NK-92 (cell line): ENCODE measurements around the gene EMP3.
"Not testable (repeated sequence)": the region's sequence is repeated elsewhere in the genome, so short reads cannot be mapped to it uniquely, and the experiment has no call there.

Source experiments
- DNase-seq: peaks from one replicate; lab custom pipeline; 2025; ENCODE audit not compliant: unreplicated experiment; lab: John Stamatoyannopoulos, UW

Gene EMP3, protein sequence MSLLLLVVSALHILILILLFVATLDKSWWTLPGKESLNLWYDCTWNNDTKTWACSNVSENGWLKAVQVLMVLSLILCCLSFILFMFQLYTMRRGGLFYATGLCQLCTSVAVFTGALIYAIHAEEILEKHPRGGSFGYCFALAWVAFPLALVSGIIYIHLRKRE

DNA sequence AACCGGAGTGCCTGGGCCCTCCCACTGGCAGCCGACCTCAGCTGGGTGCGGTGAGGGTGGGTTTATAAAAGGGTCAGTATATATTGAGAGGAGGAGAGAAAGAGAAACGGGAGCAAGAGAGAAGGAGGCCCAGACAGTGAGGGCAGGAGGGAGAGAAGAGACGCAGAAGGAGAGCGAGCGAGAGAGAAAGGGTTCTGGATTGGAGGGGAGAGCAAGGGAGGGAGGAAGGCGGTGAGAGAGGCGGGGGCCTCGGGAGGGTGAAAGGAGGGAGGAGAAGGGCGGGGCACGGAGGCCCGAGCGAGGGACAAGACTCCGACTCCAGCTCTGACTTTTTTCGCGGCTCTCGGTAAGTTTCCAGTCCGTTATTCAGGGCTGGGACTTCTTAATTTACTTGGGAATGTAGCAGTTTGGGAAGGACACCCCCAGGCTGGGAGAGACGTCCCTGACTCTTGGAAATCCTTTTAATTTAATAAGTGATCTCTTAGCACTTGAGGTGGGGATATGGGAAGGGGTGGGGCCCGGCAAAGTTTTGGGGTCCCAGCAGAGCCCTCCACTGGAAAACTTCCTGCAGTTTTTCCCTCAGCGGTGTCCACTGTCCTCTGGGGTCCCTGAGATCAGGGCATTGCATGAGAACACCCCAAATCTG is at the start of gene EMP3:
Gene EMP3, plus strand, starts transcription at position 288 of the 646 bp plus-strand sequence. CDS start 1,293 bp downstream, outside the sequence.
- DNase-seq = no peak

DNA sequence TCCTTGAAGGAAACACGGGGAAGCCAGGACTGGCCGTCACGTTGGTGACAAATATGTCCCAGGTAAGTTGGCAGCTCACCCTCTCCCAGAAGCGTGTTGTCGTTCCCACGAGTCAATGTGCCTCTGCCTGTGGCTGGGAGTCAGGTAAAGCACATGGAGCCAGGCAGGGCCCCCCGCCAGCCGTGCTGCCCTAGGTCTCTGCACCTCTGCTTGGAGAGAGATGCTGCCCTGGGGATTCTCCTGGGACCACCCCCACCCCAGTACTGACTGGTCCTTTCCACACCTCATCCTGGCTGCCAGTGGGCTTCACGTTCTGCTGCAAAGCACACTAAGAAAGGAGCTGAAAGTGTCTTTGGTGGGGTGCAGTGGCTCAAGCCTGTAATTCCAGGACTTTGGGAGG is 45.6 kb upstream of the EMP3 start:
- DNase-seq = no peak

DNA sequence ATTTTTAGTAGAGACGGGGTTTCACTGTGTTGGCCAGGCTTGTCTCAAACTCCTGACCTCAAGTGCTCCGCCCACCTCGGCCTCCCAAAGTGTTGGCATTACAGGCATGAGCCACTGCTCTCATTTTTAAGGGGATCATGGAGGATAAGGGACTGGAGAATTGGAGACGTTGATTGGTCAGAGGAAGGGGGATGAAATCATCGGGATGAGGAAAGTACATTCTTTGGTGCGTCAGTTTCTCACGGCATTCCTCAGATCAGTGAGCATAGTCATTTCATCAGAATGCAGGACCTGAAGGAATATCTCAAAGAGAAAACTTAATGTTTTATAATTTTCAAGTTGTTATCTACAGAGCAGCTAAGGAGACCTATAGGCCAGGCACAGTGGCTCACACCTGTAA is 41.4 kb upstream of the EMP3 start:
- DNase-seq = no peak

DNA sequence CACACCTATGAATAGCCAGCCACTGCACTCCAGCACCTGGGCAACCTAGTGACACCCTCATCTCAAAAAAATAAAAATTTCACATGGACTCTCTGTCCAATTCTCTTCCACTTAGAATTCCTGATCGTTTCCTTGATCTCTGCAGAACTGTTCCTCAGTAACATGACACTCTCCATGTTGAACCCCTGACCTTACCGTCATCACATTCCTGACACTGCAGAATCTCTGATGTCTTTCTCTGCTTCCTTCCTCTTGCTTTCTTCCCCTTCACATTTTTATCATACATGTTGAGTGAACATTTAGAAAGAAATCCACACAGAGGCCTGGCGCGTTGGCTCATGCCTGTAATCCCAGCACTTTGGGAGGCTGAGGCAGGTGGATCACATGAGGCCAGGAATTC is 40.5 kb upstream of the EMP3 start:
- DNase-seq = no peak

DNA sequence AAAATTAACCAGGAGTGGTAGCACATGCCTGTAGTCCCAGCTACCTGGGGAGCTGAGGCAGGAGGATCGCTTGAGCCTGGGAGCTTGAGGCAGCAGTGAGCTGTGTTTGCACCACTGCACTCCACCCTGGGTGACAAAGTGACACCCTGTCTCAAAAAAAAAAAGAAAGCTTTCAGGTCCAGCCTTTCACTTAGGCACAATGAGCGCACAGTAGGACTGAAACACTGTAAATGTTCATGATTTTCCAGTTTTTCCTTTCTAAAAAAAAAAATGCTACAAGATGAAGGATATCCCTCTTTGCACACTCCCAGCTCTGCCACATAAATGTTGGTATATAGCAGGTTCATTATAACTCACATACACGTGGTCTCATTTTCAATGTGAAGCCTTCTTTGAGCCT is 37.6 kb upstream of the EMP3 start:
- no peak for DNase-seq

DNA sequence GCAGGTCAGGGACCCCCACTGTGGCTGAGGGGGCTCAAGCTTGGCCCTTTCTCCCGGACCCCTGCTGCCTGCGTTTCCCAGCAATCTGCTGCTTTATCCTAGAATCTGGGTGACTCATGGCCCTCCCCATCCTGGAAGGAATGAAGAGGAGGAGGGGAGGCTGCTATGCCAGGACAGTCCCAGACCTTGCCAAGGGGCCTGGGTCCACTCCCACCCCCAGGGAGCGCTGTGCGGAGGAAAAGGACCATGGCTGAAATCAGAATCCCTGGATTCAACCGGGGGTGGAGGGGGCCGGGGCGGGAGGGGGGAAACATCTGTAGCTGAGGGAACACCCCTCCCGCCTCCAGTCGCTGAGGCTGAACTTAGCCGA is 35.0 kb upstream of the EMP3 start:
- no peak for DNase-seq

DNA sequence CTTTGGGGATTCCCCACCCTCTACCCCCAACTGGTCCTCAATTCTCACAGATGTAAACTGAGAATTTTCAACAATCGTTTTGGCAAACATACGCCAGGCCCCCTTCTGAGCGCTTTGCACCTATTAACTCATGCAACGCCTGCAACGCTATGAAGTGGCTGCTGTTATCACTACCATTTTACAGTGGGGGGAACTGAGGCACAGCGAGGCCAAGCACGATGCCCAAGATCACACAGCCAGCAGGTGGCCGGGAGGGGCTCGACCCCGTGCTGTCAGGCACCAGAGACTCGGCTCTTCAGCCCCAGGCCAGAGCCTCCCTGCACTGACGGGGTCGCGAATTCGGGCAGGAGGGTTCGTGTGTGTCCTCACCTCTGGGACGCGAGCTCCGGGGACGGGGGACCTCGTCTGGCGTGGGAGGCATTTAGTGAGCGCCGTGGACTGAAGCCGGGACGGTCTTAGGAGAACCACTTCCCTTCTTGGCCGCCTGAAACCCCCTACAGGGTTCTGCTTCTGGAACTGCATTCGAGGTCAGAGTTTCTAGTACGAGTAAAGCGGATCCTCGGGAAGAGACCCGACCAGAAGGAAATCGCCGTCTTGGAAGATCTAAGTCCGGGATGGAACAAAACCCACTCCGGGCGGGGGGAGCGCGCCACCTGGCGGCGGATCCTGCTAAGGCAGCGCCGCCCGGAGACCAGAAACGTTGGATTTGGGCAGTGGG is 34.4 kb upstream of the EMP3 start:
- no peak for DNase-seq

DNA sequence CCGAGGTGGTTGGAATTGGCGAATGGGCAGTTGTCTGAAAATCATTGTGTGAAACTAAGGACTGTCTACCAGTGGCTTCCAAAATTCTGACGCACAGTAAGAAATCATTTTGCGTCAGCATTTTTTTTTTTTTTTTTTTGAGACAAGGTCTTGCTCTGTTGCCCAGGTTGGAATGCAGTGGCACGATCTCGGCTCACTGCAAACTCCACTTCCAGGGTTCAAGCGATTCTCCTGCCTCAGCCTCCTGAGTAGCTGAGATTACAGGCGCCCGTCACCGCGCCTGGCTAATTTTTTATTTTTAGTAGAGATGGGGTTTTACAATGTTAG is 33.9 kb upstream of the EMP3 start:
- DNase-seq = not testable (repeated sequence)

DNA sequence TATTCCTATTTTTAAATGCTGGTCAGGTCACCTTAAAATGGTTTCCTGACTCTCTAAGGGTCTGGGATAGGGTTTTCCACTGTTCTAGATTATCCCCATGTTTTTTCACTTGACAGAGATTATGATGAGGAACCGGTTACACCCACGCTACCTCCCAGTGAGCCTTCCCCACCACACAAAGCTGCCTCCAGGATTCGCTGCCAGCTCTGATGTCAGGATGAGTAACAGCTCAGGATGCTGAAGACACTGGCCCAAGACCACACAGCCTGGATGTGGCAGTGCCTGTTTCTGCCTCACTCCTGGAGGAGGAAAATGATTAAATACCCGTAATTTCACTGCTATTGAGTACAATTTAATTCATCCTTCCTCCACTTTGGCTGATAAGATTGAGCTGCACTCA is 32.6 kb upstream of the EMP3 start:
- DNase-seq = no peak

DNA sequence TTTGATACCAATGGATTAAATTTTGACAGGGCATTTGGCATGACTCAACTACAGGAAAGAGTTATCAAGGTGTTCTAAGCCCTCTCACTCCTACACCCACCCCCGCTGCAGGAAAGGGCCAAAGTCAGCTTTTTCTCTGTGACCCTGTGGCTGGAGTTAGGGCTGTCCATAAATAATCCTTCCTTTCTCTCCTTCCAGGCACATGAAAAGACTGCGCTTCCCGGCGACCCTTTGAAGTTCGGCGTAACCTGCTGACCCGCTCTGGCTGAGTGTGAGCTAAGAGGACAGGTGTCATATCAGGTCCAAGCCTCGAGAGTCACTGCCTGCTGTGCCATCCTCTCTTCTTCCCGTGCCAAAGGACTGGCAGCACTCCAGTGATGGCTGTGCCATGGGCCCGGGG is 29.9 kb upstream of the EMP3 start:
- no peak for DNase-seq

DNA sequence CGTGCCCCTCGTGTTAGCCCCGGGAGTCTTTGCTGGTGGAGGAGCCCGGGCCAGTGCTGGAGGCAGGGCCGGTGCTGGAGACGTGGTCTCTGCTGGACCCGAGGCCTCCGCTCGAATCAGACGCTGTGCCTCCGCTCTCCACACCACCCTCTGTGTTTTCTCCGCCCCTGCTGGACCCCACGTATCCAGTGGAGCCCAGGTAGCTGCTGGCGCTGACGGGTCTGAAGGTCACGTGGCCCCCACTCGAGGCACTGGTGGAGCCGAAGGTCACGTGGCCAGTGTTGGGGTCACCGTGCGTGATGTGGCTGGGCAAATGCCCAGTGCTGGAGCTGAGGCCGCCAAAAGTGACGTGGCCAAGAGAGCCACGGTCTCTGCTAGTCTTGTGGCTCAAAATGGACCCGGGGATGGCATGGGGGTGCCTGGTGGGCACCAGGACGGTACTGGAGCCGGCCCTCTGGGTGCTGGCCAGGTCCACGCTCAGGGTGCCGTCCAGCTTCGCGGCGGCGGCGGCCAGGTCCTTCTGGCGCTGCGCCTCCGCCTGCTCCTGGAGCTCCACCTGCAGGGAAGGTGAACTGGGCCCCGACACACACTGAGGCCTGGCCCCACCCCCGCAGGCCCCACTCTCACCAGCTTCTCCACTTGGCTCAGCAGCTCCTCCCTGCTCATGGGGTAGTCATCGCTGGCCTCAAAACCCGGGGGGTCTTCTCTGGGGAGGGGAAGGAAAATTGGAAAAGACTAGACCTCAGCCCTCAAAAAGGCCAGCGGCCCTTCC is 28.2 kb upstream of the EMP3 start:
- no peak for DNase-seq

DNA sequence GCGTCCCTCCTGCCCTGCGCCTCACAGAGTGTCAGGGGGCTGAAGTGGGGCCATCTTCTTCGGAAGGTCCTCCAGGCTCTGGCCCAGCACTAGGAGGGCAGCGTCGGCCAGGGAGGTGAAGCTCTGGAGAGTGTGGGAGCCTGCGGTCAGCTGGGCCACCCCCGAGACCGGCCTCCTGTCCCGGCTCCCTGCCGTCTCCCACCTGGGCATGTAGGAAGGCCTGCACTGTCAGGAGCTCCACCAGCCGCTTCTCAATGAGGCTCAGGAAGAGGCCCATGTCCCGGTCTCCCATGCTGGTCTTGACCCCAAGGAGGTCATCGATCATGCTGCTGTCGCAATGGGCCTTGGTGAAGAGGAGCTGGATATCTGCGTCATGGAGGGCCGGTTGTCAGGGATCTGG is 27.4 kb upstream of the EMP3 start:
- no peak for DNase-seq

DNA sequence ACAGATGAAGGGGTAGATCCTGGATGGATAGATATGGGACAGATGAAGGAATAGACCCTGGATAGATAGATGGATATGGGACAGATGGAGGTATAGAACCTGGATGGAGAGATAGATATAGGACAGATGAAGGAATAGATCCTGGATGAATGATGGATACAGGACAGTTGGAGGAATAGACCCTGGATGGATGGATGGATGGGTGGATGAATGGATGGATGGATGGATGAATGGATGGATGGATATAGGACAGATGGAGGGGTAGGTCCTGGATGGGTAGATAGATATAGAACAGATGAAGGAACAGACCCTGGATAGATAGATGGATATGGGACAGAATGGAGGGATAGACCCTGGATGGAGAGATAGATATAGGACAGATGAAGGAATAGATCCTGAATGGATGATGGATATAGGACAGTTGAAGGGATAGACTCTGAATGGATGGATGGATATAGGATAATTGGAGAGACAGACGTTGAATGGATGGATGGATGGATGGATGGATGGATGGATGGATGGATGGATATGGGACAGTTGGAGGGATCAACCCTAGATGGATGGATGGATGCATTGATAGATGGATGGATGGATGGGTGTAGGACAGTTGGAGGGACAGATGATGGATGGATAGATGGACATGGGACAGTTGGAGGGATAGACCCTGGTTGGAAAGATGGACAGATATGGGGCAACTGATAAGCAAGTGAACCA is 23.3 kb upstream of the EMP3 start:
- DNase-seq = no peak

DNA sequence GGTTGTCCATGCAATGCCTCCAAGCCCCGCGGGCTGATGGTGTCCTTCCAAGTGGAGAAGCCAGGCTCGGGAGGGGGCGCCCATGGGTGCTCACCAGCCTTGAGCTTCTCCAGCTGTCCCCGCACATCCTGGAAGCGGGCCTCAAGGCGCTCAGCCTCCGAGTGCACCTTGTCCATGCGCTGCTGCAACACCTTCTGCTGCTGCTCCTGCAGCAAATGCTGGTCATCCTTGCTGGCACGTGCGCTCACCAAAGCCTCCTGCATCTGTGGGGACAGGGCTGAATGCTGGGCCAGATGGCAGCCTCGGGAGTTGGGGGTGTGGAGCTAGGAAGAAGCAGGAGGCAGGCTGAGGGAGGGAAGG is 22.8 kb upstream of the EMP3 start:
- DNase-seq = no peak

DNA sequence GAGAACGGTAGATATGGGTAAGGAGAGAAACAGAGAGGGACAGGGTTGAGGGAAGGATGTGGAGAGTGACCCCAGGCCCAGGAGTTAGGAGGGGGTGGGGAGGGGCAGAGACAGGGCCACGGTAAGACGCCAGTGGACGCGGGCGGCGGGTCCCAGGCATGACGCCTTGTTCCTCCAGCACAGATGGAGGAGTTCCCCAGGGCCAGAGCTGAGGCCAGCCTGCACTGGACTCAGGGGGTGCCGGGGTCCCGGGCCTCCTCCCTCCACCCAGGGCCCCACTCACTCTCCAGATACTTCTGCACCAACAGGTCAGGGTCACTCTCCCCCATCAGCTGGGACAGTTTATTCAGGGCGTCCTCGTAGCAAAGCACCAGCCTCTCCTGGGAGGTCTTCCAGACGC is 22.0 kb upstream of the EMP3 start:
- DNase-seq = no peak

DNA sequence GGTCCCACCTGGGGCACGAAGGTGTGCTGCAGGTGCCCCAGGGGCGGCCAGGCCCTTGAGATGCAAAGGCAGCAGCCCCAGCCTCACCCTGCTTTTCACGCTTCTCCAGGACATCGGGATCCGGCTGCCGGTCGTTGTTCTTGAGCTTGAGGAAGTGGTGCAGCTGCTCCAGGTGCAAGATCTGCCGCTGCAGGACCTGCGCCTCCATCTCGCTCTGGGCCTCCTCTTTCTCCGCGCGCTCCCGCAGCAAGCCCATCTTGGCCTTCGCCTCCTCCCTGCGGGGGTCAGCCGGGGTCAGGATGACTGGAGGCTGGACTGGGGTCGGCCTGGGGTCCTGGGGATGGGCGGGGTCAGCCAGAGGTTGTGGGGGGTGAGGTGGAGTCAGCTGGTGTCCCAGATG is 21.5 kb upstream of the EMP3 start:
- DNase-seq = no peak

DNA sequence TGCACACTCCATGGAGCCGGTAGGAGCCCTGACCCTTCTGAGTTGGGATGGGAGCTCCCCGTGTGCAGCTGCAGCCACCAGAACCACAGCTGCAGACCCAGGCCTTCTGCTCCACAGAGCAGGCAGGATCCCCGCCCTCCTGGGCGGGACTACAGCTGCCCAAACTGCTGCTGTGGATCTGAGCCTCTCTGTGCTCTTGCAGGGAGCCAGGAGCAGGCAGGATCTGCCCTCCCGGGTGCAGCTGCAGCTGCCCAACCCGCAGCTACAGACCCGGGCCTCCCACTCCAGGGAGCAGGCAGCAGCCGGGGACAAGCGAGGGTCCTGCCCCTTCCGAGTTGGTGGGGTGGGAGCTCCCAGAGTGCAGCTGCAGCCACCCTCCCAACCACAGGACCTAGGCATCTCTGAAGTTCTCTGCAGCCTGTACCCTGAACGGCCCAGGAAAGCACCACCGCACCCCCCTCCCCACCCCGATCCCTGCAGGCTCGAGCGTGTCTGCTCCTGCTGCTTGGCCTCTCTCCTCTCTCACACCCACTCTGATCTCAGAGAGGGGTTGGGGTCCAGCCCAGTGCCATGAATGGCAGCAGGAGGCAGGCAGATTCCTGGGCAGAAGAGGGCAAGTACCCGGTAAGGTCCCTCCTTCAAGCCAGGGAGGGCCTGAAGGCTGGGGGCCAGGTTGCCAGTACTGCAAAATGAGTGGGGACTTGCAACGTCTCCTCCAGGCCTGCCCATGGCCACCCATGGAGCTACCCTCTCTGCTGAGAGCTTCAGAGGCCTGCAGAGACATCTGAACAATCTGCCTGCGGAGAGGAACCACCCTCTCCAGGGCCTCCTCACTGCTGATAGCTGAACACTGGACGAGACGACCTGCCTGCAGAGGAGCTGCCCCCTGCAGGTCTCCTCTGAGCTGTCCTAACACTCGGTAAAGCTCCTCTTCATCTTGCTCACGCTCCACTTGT is 16.4 kb upstream of the EMP3 start:
- DNase-seq = no peak

DNA sequence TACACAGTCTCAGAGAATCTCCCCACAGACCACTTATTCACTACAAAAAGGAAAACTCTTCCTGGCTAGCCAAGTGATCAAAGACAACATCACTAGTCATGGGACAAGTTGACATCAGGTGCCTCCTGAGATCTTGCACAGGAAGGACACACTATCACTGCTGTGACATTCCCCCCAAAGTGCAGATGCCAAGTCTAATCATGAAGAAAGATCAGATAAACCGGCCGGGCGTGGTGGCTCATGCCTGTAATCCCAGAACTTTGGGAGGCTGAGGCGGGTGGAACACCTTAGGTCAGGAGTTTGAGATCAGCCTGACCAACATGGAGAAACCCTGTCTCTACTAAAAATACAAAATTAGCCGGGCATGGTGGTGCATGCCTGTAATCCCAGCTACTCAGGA is 15.6 kb upstream of the EMP3 start:
- not testable (repeated sequence) for DNase-seq

DNA sequence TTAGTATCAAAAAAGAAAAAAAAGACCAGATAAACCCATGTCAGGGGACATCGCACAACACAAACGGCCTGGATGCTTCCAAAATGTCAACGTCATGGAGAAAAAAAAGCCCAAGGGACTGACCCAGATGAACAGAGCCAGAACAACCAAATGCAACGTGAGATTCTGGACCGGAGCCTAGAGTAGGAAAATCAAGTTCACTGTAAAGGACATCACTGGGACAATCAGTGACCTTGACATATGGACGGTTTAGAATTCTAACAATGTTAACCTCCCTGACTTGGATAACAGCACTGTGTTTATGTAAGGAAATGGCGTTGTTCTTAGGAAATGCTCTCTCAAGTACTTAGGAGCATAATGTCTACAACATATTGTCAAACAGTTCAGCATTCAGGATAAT is 15.1 kb upstream of the EMP3 start:
- no peak for DNase-seq

DNA sequence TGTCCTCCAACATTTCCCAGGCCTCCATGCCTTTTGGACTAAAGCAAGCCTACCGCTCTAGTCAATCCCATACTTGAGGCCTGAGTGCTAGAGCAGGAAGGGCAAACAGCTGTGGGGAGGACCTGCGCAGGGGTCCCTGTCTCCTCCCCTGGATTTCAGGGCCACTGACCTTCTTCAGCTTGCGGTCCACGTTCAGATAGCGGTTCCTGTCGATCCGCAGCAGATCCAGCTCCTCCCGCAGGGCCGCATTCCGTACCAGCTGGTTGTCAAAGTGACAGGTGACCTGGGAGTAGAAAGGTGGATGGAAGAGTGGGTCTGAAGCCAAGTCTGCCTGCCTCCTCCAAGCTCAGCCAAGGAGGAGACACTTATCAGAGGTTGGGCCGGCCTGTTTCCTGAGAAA is 14.0 kb upstream of the EMP3 start:
- DNase-seq = no peak
